Pancreas (tissue), 10 donors: ENCODE results near the gene BAG3. TPM values are rescaled to one million over a fixed set of nuclear protein-coding genes. Genes with fewer than 3 reads are reported as not detected.

Experiments used
- ATAC-seq, 4 donors: fragments of 200-7000 bp; cut with Tn5 transposase; one replicate each; pipeline versions ENCODE4 v1.8.0 to v1.9.1; 2020; ENCODE audit warnings: mild to moderate bottlenecking in 4 of 4, moderate library complexity in 4 of 4
- DNase-seq, 6 donors: peaks; one replicate each; pipeline ENCODE4 v3.0.0-alpha.2; 2020
- FAIRE-seq: peaks from 2 replicates; lab custom pipeline; 2012; peaks lifted over from hg19 to GRCh38; lab: Jason Lieb, UNC
- H3K27ac ChIP-seq, 4 donors: fragments of 200-600 bp; sonication (generic); 1 replicate in 3 of 4; 2 replicates in 1 of 4; pipeline versions ENCODE4 v1.5.0 to v1.8.0; 2020
- H3K27me3 ChIP-seq, 4 donors: fragments of 200-600 bp; one replicate each; pipeline ENCODE4 v1.8.0; 2021
- H3K36me3 ChIP-seq, 3 donors: fragments of 200-600 bp; sonication (generic) in 1 of 3; one replicate each; pipeline versions ENCODE4 v1.5.0 to v1.8.0; 2020 to 2021
- H3K4me1 ChIP-seq, 3 donors: fragments of 200-600 bp; one replicate each; pipeline ENCODE4 v1.8.0; 2021
- H3K4me3 ChIP-seq, 4 donors: fragments of 200-600 bp; sonication (generic) in 2 of 4; one replicate each; pipeline versions ENCODE4 v1.5.0 to v1.8.0; 2020 to 2021
- H3K9me3 ChIP-seq, 4 donors: fragments of 200-600 bp; one replicate each; pipeline ENCODE4 v1.8.0; 2021
- CTCF ChIP-seq, 4 donors: fragments of 200-600 bp; sonication (generic) in 3 of 4; IDR thresholded peaks; one replicate each; pipeline versions ENCODE4 v1.5.0 to v1.8.0; 2021; ENCODE audit warnings: antibody characterized with exemption in 4 of 4
- WGBS, 2 donors: extraction: QIAGEN DNeasy Blood & Tissue Kit; methylation state at CpG; one replicate each; pipeline ENCODE4 v1.1.7; 2013; 5-methylcytosine and 5-hydroxymethylcytosine counted together
- intact Hi-C, 3 donors: fragments of 100-400 bp; cut with DNase I; formaldehyde crosslinking; loops; one replicate each; pipeline versions ENCODE4 v1.11.1 to v1.14.2; 2022
- polyA plus RNA-seq, 2 donors: library from polyadenylated mRNA; stranded (reverse); fragments of 200-250 nt; gene quantifications; one replicate each; pipeline ENCODE4 v1.2.3, GENCODE V29; 2013
- total RNA-seq, 6 donors: library from RNA; stranded (reverse); fragmentation: NEBNext Ultra II Directional in 4 of 6; extraction: Animal tissue kit (Norgen Biotek cat#: 25700) in 4 of 6; gene quantifications; one replicate each; pipeline versions ENCODE4 v1.2.1 to v1.2.4, GENCODE V29; 2021 to 2023
- donor health status: healthy with polysubstance abuse.
- donor health status: DM: no; HTN: no; CAD: no; lungs with moderate emphysema.
- donor health status: DM: no; HTN: no; CAD: no.
- donor health status: control.
- donor health status: control.
- donor health status: Bipolar disorder and iron deficiency.
- donor health status: DM: yes; HTN: yes; CAD: no.
- donor health status: DM: no; HTN: no; CAD: no.
- donor health status: DM: no; HTN: no; CAD: no.
- donor health status: DM: yes; HTN: yes; CAD: no.

The BAG3 gene
- total and polyA plus RNA-seq, 8 donors = 6.4 to 16.8 (median 8.8) TPM

- 81 to 88% methylated on average over 3 of the region's 3 CpGs for WGBS, 2 donors
- no peak for FAIRE-seq
- Histone ChIP-seq H3K4me1 (peaks cover 0 to 6% (median 3%) of the 10 kb centered on the region in 3 donors), H3K9me3 (no peaks in the 10 kb centered on the region), H3K27ac (no peak overlapping the region), H3K36me3 (no peaks in the 10 kb centered on the region), H3K27me3 (no peaks in the 10 kb centered on the region), H3K4me3 (no peak overlapping the region)
- ATAC-seq = no peak
- intact Hi-C loops = no loop called here
- TF ChIP-seq CTCF (IDR thresholded peaks at IDR 0.05) = no peak
- DNase-seq = no peak
Observed at GRCh38 chr10:119723624-119724023, 72.4 kb downstream of the BAG3 start.

DNA sequence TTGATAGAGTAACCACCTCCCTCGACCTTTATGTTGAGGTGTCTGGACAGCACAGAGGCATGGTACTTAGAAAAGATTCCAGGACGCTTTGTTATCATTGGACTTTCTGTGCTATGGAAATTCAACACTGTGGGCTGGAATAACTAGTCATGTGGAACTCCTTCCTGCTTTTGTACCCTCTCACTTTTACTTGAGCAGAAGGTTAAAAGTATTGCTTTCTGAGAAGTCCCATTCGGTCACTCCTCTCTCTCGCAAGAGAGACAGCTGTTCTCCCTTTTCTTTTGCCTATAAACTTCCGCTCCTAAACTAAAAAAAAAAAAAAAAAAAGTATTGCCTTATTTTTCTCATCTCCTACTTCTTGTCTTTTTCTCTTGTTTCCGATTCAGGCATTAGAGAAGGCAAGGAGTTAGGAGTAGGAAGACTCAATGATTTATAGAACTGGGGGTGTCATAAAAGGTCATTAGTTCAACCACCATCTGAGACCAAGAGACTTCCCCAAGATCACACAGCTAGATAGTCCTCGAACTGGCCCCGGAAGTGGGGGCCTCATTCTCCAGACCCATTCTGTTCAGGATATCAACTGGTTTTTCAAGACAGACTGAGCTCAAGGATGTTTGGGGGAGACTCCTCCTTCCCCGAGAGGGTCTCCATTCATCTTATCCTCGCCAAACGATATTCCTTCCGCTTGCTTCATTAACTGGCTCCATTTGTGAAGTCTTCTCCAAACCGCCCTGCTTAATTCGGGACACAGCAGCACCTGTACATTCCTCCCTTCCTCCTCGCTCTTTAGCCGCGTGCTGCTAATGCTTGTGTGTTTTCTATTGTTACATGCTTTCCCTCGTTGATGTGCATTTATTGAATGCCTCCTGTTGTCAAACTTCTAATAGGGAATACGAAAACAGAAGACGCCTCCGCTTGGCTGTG is 73.7 kb downstream of the BAG3 start:
- no peaks in the 10 kb centered on the region for H3K9me3 ChIP-seq
- H3K27ac ChIP-seq = peak overlapping the region; percentile 82 to 97 (median 92)
- no peak for TF ChIP-seq CTCF (IDR thresholded peaks at IDR 0.05)
- no peaks in the 10 kb centered on the region for H3K36me3 ChIP-seq
- H3K27me3 ChIP-seq = no peaks in the 10 kb centered on the region
- 33 to 39% methylated on average over 20 to 21 of the region's 21 CpGs for WGBS, 2 donors
- DNase-seq (peak in 1 of 6 donors; percentile 9), ATAC-seq (peak; percentile 16 to 26 (median 20)), FAIRE-seq (no peak)
- H3K4me1 ChIP-seq = peaks cover 0 to 6% (median 3%) of the 10 kb centered on the region in 3 donors
- intact Hi-C loops = no loop called here
- H3K4me3 ChIP-seq = peak overlapping the region; percentile 44 to 91 (median 66)

DNA sequence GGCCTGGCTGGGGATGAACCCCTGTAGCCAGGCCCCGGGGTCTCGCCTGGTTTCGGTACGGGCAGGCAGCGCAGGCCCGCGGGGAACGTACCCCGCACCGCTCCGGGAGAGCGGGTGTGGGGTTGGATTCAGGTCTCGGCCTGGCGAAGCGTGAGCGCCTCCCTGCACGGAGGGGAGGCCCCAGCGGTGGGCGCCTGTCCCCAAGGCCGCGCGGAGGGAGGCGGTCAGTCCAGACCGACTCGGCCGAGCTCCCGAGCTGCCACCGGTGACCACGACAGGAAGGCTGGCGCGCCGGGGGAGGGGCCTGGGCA is 74.3 kb downstream of the BAG3 start:
- no peak for FAIRE-seq
- no peak for ATAC-seq
- no peak for TF ChIP-seq CTCF (IDR thresholded peaks at IDR 0.05)
- Histone ChIP-seq H3K9me3 (no peaks in the 10 kb centered on the region), H3K27ac (peak overlapping the region; percentile 82 to 97 (median 92)), H3K4me1 (peaks cover 0 to 6% (median 3%) of the 10 kb centered on the region in 3 donors), H3K36me3 (no peaks in the 10 kb centered on the region), H3K4me3 (peak overlapping the region; percentile 44 to 91 (median 66)), H3K27me3 (no peaks in the 10 kb centered on the region)
- intact Hi-C loops = no loop called here
- DNase-seq = no peak
- 0% methylated on average over 31 to 32 of the region's 32 CpGs for WGBS, 2 donors

GRCh38 chr10:119725828-119726675 is 74.9 kb downstream of the BAG3 start, which contains the start of gene INPP5F:
Gene INPP5F, plus strand, starts transcription at chr10:119726050. Its CDS starts 213 bp downstream, at chr10:119726263.
- TF ChIP-seq CTCF (IDR thresholded peaks at IDR 0.05) = no peak
- Histone ChIP-seq H3K4me3 (peak within 1 kb of the TSS; percentile 76 to 91 (median 84)), H3K9me3 (no peaks in the 10 kb centered on the region), H3K27ac (peak within 1 kb of the TSS; percentile 82 to 97 (median 92)), H3K4me1 (peaks cover 0 to 6% (median 3%) of the 10 kb centered on the region in 3 donors), H3K27me3 (no peaks in the 10 kb centered on the region), H3K36me3 (no peaks in the 10 kb centered on the region)
- FAIRE-seq (peak; percentile 20), ATAC-seq (peak; percentile 95 to 99 (median 97)), DNase-seq (peak; percentile 99 to 100 (median 100))
- WGBS, 2 donors = 0 to 1% methylated on average over 36 to 95 of the region's 95 CpGs
- intact Hi-C loops = no loop called here
